HepG2 (cell line): ENCODE data around the gene SEPTIN12.

ENCODE experiments used
- NR0B2 ChIP-seq: sonication (generic); formaldehyde crosslinking; IDR thresholded peaks from 2 replicates; pipeline ENCODE4 v1.4.0; 2020; ENCODE audit warnings: mild to moderate bottlenecking, missing genetic modification reagents
- STAT5B ChIP-seq: sonication (generic); formaldehyde crosslinking; IDR thresholded peaks from 2 replicates; pipeline ENCODE4 v1.4.0; 2020; ENCODE audit warnings: missing genetic modification reagents
- ZBTB1 ChIP-seq: sonication (generic); formaldehyde crosslinking; IDR thresholded peaks from 2 replicates; pipeline ENCODE4 v1.4.0; 2020; ENCODE audit warnings: missing genetic modification reagents, borderline replicate concordance
- ZBTB33 ChIP-seq: sonication (generic); formaldehyde crosslinking; IDR thresholded peaks from 2 replicates; pipeline ENCODE4 v1.4.0; 2020; ENCODE audit warnings: missing genetic modification reagents

- TF ChIP-seq STAT5B (CRISPR knock-in tag) (no peak), ZBTB33 (CRISPR knock-in tag) (no peak), NR0B2 (CRISPR knock-in tag) (no peak), ZBTB1 (CRISPR knock-in tag) (no peak)
Observed at GRCh38 chr16:4747906-4748681, 40.1 kb downstream of the SEPTIN12 start.
